WTC11 (cell line): Measurements from ENCODE around the gene CREM. TPM values are rescaled to one million over a fixed set of nuclear protein-coding genes. Genes with fewer than 3 reads are reported as not detected.

Experiments used
- ATAC-seq: fragments of 200-7000 bp; cut with Tn5 transposase; 2 replicates; pipeline ENCODE4 v1.10.0; 2021; ENCODE audit warnings: mild to moderate bottlenecking, moderate library complexity
- CTCF ChIA-PET: fragments of 300-600 bp; sonication (Branson Sonifier 250); formaldehyde crosslinking; loops from one replicate; lab custom pipeline; 2021; ENCODE audit warnings: antibody characterized with exemption; lab: Charles Lee
- POLR2A ChIA-PET: fragments of 350-600 bp; sonication (Branson Sonifier 250); formaldehyde crosslinking; loops from one replicate; lab custom pipeline; 2021; ENCODE audit warnings: antibody characterized with exemption; lab: Charles Lee
- DNase-seq: peaks from one replicate; pipeline ENCODE4 v3.0.0; 2021; ENCODE audit warnings: low spot score
- H3K27ac Mint-ChIP-seq: 2 replicates; pipeline ENCODE4 v1.8.0; 2021; ENCODE audit warnings: mixed read lengths
- H3K27me3 Mint-ChIP-seq: 2 replicates; pipeline ENCODE4 v1.8.0; 2021; ENCODE audit warnings: low read depth, mild to moderate bottlenecking, moderate library complexity, mixed read lengths
- H3K36me3 Mint-ChIP-seq: 2 replicates; pipeline ENCODE4 v1.8.0; 2021; ENCODE audit warnings: mixed read lengths
- H3K4me1 Mint-ChIP-seq: 2 replicates; pipeline ENCODE4 v1.8.0; 2022; ENCODE audit warnings: mixed read lengths
- H3K4me3 Mint-ChIP-seq: 2 replicates; pipeline ENCODE4 v1.8.0; 2021; ENCODE audit warnings: mild to moderate bottlenecking, moderate library complexity, mixed read lengths
- H3K9me3 Mint-ChIP-seq: 2 replicates; pipeline ENCODE4 v1.8.0; 2021; ENCODE audit warnings: mixed read lengths
- AR ChIP-seq: fragments of 250-450 bp; sonication (Bioruptor Pico); IDR thresholded peaks from 2 replicates; pipeline ENCODE4 v1.9.0; 2021; ENCODE audit warnings: mild to moderate bottlenecking
- E2F4 ChIP-seq: sonication (generic); formaldehyde crosslinking; IDR thresholded peaks from 2 replicates; pipeline ENCODE4 v1.8.1; 2022; ENCODE audit warnings: low read depth, mild to moderate bottlenecking, moderate library complexity, missing genetic modification reagents, borderline replicate concordance
- ERG ChIP-seq: fragments of 250-450 bp; sonication (Bioruptor Pico); IDR thresholded peaks from 2 replicates; pipeline ENCODE4 v1.8.0; 2021; ENCODE audit warnings: mild to moderate bottlenecking
- FOXJ3 ChIP-seq: sonication (generic); formaldehyde crosslinking; IDR thresholded peaks from 2 replicates; pipeline ENCODE4 v1.9.0; 2021; ENCODE audit warnings: missing genetic modification reagents, mild to moderate bottlenecking, borderline replicate concordance
- JUN ChIP-seq: sonication (generic); formaldehyde crosslinking; IDR thresholded peaks from 2 replicates; pipeline ENCODE4 v1.8.0; 2023; ENCODE audit warnings: mild to moderate bottlenecking, missing genetic modification reagents
- MYBL2 ChIP-seq: sonication (generic); formaldehyde crosslinking; IDR thresholded peaks from 2 replicates; pipeline ENCODE4 v1.8.1; 2023; ENCODE audit warnings: mild to moderate bottlenecking, moderate library complexity, missing genetic modification reagents
- NR2C2 ChIP-seq: sonication (generic); formaldehyde crosslinking; IDR thresholded peaks from 2 replicates; pipeline ENCODE4 v1.8.0; 2022; ENCODE audit warnings: mild to moderate bottlenecking, missing genetic modification reagents
- OVOL2 ChIP-seq: fragments of 250-450 bp; sonication (Bioruptor Pico); IDR thresholded peaks from 2 replicates; pipeline ENCODE4 v1.9.0; 2021; ENCODE audit warnings: mild to moderate bottlenecking, borderline replicate concordance
- RELA ChIP-seq: sonication (generic); formaldehyde crosslinking; IDR thresholded peaks from 2 replicates; pipeline ENCODE4 v1.8.1; 2022; ENCODE audit warnings: missing genetic modification reagents, mild to moderate bottlenecking, borderline replicate concordance
- ZBTB21 ChIP-seq: sonication (generic); formaldehyde crosslinking; IDR thresholded peaks from 2 replicates; pipeline ENCODE4 v1.8.1; 2023; ENCODE audit warnings: mild to moderate bottlenecking, missing genetic modification reagents, borderline replicate concordance
- ZNF281 ChIP-seq: sonication (generic); formaldehyde crosslinking; IDR thresholded peaks from 2 replicates; pipeline ENCODE4 v1.8.0; 2023; ENCODE audit warnings: mild to moderate bottlenecking, missing genetic modification reagents
- ZNF317 ChIP-seq: sonication (generic); formaldehyde crosslinking; IDR thresholded peaks from 2 replicates; pipeline ENCODE4 v1.8.1; 2023; ENCODE audit warnings: low read depth, mild to moderate bottlenecking, moderate library complexity, missing genetic modification reagents, borderline replicate concordance
- ZNF416 ChIP-seq: fragments of 250-450 bp; sonication (Bioruptor Pico); IDR thresholded peaks from 2 replicates; pipeline ENCODE4 v1.9.0; 2021; ENCODE audit warnings: mild to moderate bottlenecking, inconsistent platforms
- total RNA-seq: library from RNA; stranded (reverse); gene quantifications from 3 replicates; pipeline ENCODE4 v1.2.3, GENCODE V29; 2021
- TF ChIP-seq, protein P1 (sequence below): sonication (generic); formaldehyde crosslinking; IDR thresholded peaks from 2 replicates; pipeline ENCODE4 v1.8.1; 2023; ENCODE audit warnings: mild to moderate bottlenecking, missing genetic modification reagents, moderate library complexity
- TF ChIP-seq, protein P2 (sequence below): sonication (generic); formaldehyde crosslinking; IDR thresholded peaks from 2 replicates; pipeline ENCODE4 v1.8.1; 2022; ENCODE audit warnings: missing genetic modification reagents, borderline replicate concordance
- TF ChIP-seq, protein P3 (sequence below): sonication (generic); formaldehyde crosslinking; IDR thresholded peaks from 2 replicates; pipeline ENCODE4 v1.8.0; 2022; ENCODE audit warnings: mild to moderate bottlenecking, missing genetic modification reagents

The CREM gene
- total RNA-seq, 1 experiment from 2014 or later, result 23.6 TPM

- H3K27ac Mint-ChIP-seq, result no peak overlapping the region; the same call in 1 of the 2 replicates
- CTCF ChIA-PET, result no interaction called here
- H3K9me3 Mint-ChIP-seq, result no peaks in the 10 kb centered on the region
- TF ChIP-seq ZNF281 (CRISPR knock-in tag) (no peak), ZNF317 (CRISPR knock-in tag) (no peak), JUN (CRISPR knock-in tag) (no peak), E2F4 (CRISPR knock-in tag) (no peak), FOXJ3 (CRISPR knock-in tag) (no peak), ERG (no peak), NR2C2 (no peak), MYBL2 (CRISPR knock-in tag) (no peak), RELA (CRISPR knock-in tag) (no peak), AR (CRISPR knock-in tag) (no peak), ZBTB21 (CRISPR knock-in tag) (no peak), OVOL2 (CRISPR knock-in tag) (no peak), ZNF416 (no peak)
- TF ChIP-seq, protein P1, sequence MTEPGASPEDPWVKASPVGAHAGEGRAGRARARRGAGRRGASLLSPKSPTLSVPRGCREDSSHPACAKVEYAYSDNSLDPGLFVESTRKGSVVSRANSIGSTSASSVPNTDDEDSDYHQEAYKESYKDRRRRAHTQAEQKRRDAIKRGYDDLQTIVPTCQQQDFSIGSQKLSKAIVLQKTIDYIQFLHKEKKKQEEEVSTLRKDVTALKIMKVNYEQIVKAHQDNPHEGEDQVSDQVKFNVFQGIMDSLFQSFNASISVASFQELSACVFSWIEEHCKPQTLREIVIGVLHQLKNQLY (CRISPR knock-in tag), result no peak
- TF ChIP-seq, protein P2, sequence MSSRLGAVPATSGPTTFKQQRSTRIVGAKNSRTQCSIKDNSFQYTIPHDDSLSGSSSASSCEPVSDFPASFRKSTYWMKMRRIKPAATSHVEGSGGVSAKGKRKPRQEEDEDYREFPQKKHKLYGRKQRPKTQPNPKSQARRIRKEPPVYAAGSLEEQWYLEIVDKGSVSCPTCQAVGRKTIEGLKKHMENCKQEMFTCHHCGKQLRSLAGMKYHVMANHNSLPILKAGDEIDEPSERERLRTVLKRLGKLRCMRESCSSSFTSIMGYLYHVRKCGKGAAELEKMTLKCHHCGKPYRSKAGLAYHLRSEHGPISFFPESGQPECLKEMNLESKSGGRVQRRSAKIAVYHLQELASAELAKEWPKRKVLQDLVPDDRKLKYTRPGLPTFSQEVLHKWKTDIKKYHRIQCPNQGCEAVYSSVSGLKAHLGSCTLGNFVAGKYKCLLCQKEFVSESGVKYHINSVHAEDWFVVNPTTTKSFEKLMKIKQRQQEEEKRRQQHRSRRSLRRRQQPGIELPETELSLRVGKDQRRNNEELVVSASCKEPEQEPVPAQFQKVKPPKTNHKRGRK (CRISPR knock-in tag), result no peak
- TF ChIP-seq, protein P3, sequence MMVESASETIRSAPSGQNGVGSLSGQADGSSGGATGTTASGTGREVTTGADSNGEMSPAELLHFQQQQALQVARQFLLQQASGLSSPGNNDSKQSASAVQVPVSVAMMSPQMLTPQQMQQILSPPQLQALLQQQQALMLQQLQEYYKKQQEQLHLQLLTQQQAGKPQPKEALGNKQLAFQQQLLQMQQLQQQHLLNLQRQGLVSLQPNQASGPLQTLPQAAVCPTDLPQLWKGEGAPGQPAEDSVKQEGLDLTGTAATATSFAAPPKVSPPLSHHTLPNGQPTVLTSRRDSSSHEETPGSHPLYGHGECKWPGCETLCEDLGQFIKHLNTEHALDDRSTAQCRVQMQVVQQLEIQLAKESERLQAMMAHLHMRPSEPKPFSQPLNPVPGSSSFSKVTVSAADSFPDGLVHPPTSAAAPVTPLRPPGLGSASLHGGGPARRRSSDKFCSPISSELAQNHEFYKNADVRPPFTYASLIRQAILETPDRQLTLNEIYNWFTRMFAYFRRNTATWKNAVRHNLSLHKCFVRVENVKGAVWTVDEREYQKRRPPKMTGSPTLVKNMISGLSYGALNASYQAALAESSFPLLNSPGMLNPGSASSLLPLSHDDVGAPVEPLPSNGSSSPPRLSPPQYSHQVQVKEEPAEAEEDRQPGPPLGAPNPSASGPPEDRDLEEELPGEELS (CRISPR knock-in tag), result no peak
- POLR2A ChIA-PET, result no interaction called here
- ATAC-seq (no peak), DNase-seq (no peak)
- H3K4me3 Mint-ChIP-seq, result no peak overlapping the region
- no peaks in the 10 kb centered on the region for H3K36me3 Mint-ChIP-seq
- H3K4me1 Mint-ChIP-seq, result peaks cover 8% of the 10 kb centered on the region
- no peaks in the 10 kb centered on the region for H3K27me3 Mint-ChIP-seq
These were observed 27.1 kb downstream of the CREM start for GRCh38 chr10:35153716-35154115.
